ENCODE measurements around the gene RAPGEF4.

DNA sequence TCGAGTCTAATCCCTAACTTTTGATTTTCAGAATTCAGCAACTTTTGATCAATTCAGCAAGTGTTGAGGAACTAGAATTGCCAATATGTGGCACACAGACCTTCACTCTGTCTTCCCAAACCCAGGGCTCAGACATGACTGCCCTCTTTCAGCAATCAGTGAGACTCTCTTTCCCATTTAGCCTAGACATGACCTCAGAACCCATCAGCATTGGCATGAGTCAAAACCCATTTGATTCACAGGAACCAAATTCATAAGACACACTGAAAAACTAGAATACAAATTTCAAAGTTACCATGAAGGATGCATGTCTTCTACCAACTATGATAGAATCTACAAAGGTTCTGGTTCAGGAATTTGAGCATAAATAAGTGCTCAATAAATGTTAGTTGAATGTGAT lies 226.4 kb downstream of the RAPGEF4 start:
- TF ChIP-seq, protein P1, sequence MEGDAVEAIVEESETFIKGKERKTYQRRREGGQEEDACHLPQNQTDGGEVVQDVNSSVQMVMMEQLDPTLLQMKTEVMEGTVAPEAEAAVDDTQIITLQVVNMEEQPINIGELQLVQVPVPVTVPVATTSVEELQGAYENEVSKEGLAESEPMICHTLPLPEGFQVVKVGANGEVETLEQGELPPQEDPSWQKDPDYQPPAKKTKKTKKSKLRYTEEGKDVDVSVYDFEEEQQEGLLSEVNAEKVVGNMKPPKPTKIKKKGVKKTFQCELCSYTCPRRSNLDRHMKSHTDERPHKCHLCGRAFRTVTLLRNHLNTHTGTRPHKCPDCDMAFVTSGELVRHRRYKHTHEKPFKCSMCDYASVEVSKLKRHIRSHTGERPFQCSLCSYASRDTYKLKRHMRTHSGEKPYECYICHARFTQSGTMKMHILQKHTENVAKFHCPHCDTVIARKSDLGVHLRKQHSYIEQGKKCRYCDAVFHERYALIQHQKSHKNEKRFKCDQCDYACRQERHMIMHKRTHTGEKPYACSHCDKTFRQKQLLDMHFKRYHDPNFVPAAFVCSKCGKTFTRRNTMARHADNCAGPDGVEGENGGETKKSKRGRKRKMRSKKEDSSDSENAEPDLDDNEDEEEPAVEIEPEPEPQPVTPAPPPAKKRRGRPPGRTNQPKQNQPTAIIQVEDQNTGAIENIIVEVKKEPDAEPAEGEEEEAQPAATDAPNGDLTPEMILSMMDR (IDR thresholded peaks at IDR 0.05), result no peak
- no peak for TF ChIP-seq POLR2A (IDR thresholded peaks at IDR 0.05)
